Gastroesophageal sphincter (tissue), 3 donors: ENCODE data around the gene TSPAN9.

ENCODE experiments used
- EP300 ChIP-seq: sonication (generic); formaldehyde crosslinking; IDR thresholded peaks from one replicate; pipeline ENCODE4 v1.6.1; 2017; ENCODE audit warnings: antibody characterized with exemption, mild to moderate bottlenecking
- POLR2A ChIP-seq, 2 donors: fragments of 450-650 bp; IDR thresholded peaks; one replicate each; pipeline ENCODE4 v1.6.1; 2017; ENCODE audit warnings: antibody characterized with exemption in 2 of 2, mild to moderate bottlenecking in 2 of 2, moderate library complexity in 1 of 2
- POLR2AphosphoS5 ChIP-seq: sonication (generic); formaldehyde crosslinking; IDR thresholded peaks from one replicate; pipeline ENCODE4 v1.6.1; 2017; ENCODE audit warnings: antibody characterized with exemption
- TF ChIP-seq, protein P1 (sequence below), 4 experiments: fragments of 200-600 bp in 2 of 4; fragments of 450-650 bp in 2 of 4; sonication (generic) in 1 of 4; IDR thresholded peaks; one replicate each; pipeline ENCODE4 v1.5.1; 2017 to 2019; ENCODE audit warnings: antibody characterized with exemption in 4 of 4, mild to moderate bottlenecking in 2 of 4, moderate library complexity in 2 of 4

DNA sequence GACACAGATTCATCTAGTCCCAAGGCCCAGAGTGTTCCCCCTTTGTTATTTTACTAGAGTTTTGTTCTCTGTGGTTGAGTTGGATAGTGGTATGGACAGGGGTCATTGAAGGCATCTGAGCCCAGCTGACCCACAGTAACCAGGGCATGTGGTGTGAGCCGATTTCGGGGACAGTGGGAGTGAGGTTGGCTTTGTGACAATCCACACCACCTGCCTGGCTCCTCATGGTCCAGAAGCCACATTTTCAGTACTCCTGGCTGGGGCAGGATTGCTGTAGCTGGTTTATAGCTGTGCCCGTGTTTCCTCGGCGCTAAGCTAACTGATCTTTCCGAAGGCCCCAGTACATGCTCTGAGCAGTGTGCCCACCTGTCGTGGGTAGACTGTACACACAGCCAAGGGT, 116.0 kb downstream of the TSPAN9 start:
- TF ChIP-seq, protein P1, sequence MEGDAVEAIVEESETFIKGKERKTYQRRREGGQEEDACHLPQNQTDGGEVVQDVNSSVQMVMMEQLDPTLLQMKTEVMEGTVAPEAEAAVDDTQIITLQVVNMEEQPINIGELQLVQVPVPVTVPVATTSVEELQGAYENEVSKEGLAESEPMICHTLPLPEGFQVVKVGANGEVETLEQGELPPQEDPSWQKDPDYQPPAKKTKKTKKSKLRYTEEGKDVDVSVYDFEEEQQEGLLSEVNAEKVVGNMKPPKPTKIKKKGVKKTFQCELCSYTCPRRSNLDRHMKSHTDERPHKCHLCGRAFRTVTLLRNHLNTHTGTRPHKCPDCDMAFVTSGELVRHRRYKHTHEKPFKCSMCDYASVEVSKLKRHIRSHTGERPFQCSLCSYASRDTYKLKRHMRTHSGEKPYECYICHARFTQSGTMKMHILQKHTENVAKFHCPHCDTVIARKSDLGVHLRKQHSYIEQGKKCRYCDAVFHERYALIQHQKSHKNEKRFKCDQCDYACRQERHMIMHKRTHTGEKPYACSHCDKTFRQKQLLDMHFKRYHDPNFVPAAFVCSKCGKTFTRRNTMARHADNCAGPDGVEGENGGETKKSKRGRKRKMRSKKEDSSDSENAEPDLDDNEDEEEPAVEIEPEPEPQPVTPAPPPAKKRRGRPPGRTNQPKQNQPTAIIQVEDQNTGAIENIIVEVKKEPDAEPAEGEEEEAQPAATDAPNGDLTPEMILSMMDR (IDR thresholded peaks at IDR 0.05), result no peak
- TF ChIP-seq POLR2A (IDR thresholded peaks at IDR 0.05) (no peak), EP300 (no peak), POLR2AphosphoS5 (no peak)
